Measurements from ENCODE around the gene RFX8. TPM values are rescaled to one million over a fixed set of nuclear protein-coding genes. Genes with fewer than 3 reads are reported as not detected.
A peak's percentile ranks its signal among the peaks of the same experiment; 100 is the strongest.

RFX8 gene
- total RNA-seq, 1 experiment from 2014 or later, result not detected

DNA sequence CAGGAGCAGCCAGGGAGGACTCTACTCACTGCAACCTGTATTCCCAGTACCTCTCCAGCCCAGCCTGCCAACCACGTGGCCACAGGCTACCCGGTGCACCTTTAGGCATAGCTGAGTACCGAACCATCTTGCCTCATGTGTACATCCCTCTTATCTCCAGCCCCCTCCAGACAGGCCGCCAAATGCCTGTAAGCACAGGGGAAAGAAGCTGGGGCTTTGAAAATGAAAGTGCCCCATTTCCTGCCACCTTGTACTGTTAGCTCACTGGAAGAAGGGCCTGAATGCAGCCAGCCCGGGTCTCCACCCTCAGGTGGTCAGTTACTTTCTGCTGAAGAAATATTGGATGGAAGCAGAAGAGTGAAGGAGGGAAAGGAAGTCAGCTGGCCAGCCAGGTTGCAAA is 27.2 kb upstream of the RFX8 start:
- Histone ChIP-seq H3K4me1 (ENCODE audit: insufficient read depth, low read length, poor library complexity, severe bottlenecking) (peaks cover 21% of the 10 kb centered on the region), H3K9me3 (ENCODE audit: low read depth, low read length, poor library complexity, severe bottlenecking) (no peaks in the 10 kb centered on the region), H3K4me3 (ENCODE audit: low read depth, low read length, poor library complexity, severe bottlenecking) (no peak overlapping the region), H3K36me3 (ENCODE audit: insufficient read depth, low read length, poor library complexity, severe bottlenecking) (no peaks in the 10 kb centered on the region), H3K27ac (ENCODE audit: low read depth, low read length, poor library complexity, severe bottlenecking) (no peak overlapping the region), H3K27me3 (replicated peaks; ENCODE audit: insufficient read depth, low read depth, low read length, poor library complexity) (no peaks in the 10 kb centered on the region)
- TF ChIP-seq EZH2 (IDR thresholded peaks at IDR 0.05; ENCODE audit: borderline replicate concordance, low read depth, low read length, poor library complexity, severe bottlenecking), result no peak
- TF ChIP-seq, protein P1, sequence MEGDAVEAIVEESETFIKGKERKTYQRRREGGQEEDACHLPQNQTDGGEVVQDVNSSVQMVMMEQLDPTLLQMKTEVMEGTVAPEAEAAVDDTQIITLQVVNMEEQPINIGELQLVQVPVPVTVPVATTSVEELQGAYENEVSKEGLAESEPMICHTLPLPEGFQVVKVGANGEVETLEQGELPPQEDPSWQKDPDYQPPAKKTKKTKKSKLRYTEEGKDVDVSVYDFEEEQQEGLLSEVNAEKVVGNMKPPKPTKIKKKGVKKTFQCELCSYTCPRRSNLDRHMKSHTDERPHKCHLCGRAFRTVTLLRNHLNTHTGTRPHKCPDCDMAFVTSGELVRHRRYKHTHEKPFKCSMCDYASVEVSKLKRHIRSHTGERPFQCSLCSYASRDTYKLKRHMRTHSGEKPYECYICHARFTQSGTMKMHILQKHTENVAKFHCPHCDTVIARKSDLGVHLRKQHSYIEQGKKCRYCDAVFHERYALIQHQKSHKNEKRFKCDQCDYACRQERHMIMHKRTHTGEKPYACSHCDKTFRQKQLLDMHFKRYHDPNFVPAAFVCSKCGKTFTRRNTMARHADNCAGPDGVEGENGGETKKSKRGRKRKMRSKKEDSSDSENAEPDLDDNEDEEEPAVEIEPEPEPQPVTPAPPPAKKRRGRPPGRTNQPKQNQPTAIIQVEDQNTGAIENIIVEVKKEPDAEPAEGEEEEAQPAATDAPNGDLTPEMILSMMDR (conservative IDR thresholded peaks at IDR 0.05; ENCODE audit: low read depth, low read length), result no peak
- no TSS peak for BruUV-seq (replicated peaks)
- no peak for DNase-seq (ENCODE audit: low spot score)
- intact Hi-C loops (cut with micrococcal nuclease; ENCODE audit: unreplicated experiment), result no loop called here
- ChIA-PET POLR2A (ENCODE audit: low non-redundant PET) (no interaction called here), CTCF (no interaction called here)

DNA sequence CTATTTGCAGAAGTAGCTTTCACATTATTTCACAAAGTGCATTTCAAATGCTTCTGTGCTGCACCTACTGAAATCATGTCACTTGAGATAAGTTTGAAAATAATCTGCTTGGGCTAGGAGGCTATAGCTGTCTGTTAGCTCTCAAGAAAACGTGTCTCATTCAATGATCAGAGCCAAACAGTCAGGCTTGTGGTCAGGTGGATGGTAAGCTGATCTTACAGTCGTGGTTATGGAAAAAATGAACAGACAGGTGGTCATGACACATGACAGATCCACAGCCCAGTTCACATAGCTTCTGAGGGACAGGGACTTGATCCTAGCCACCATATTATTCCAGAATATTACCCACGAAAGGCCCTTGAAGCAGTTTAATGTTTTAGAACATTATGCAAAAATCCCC is 26.5 kb upstream of the RFX8 start:
- H3K4me3 ChIP-seq (ENCODE audit: low read depth, low read length, poor library complexity, severe bottlenecking), result no peak overlapping the region
- TF ChIP-seq, protein P1 (conservative IDR thresholded peaks at IDR 0.05; ENCODE audit: low read depth, low read length), result no peak
- no peak for TF ChIP-seq EZH2 (IDR thresholded peaks at IDR 0.05; ENCODE audit: borderline replicate concordance, low read depth, low read length, poor library complexity, severe bottlenecking)
- no peak for DNase-seq (ENCODE audit: low spot score)
- no peaks in the 10 kb centered on the region for H3K36me3 ChIP-seq (ENCODE audit: insufficient read depth, low read length, poor library complexity, severe bottlenecking)
- no peak overlapping the region for H3K27ac ChIP-seq (ENCODE audit: low read depth, low read length, poor library complexity, severe bottlenecking)
- intact Hi-C loops (cut with micrococcal nuclease; ENCODE audit: unreplicated experiment), result no loop called here
- ChIA-PET POLR2A (ENCODE audit: low non-redundant PET) (no interaction called here), CTCF (no interaction called here)
- H3K9me3 ChIP-seq (ENCODE audit: low read depth, low read length, poor library complexity, severe bottlenecking), result no peaks in the 10 kb centered on the region
- H3K4me1 ChIP-seq (ENCODE audit: insufficient read depth, low read length, poor library complexity, severe bottlenecking), result peaks cover 21% of the 10 kb centered on the region
- H3K27me3 ChIP-seq (replicated peaks; ENCODE audit: insufficient read depth, low read depth, low read length, poor library complexity), result no peaks in the 10 kb centered on the region
- BruUV-seq (replicated peaks), result no TSS peak

DNA sequence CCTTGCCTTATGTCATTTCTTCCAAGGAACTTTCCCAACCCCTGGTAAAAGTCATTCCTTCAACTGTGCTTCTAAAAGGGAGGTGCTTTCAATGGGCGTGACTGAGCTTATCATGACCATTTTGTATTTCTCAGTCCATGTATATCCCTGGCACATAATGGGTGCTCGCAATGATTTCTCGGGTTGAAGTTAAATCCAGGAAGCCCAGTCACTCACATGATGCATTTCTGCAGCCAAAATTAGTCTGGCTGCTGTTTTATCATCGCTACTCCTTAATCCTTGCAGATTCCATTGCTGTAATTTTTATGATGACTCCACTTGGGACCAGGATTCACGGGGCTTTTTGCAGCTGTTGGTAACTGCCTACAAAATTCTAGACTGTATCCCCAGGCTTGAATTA is 25.9 kb upstream of the RFX8 start:
- peak; percentile 22 for DNase-seq (ENCODE audit: low spot score)
- Histone ChIP-seq H3K4me1 (ENCODE audit: insufficient read depth, low read length, poor library complexity, severe bottlenecking) (peaks cover 21% of the 10 kb centered on the region), H3K27ac (ENCODE audit: low read depth, low read length, poor library complexity, severe bottlenecking) (no peak overlapping the region), H3K4me3 (ENCODE audit: low read depth, low read length, poor library complexity, severe bottlenecking) (no peak overlapping the region), H3K27me3 (replicated peaks; ENCODE audit: insufficient read depth, low read depth, low read length, poor library complexity) (no peaks in the 10 kb centered on the region), H3K9me3 (ENCODE audit: low read depth, low read length, poor library complexity, severe bottlenecking) (no peaks in the 10 kb centered on the region), H3K36me3 (ENCODE audit: insufficient read depth, low read length, poor library complexity, severe bottlenecking) (no peaks in the 10 kb centered on the region)
- ChIA-PET CTCF (no interaction called here), POLR2A (ENCODE audit: low non-redundant PET) (no interaction called here)
- TF ChIP-seq EZH2 (IDR thresholded peaks at IDR 0.05; ENCODE audit: borderline replicate concordance, low read depth, low read length, poor library complexity, severe bottlenecking), result no peak
- TF ChIP-seq, protein P1 (conservative IDR thresholded peaks at IDR 0.05; ENCODE audit: low read depth, low read length), result no peak
- BruUV-seq (replicated peaks), result no TSS peak
- intact Hi-C loops (cut with micrococcal nuclease; ENCODE audit: unreplicated experiment), result no loop called here

All from A673 (cell line).